GM06990 (cell line): ENCODE data around the gene PLA2G3.
"Not testable (repeated sequence)": the region's sequence is repeated elsewhere in the genome, so short reads cannot be mapped to it uniquely, and the experiment has no call there.

Source experiments
- DNase-seq: peaks from one replicate; pipeline ENCODE4 v3.0.0-alpha.2; 2011; ENCODE audit not compliant: insufficient read length; ENCODE audit errors: extremely low read depth
- H3K27me3 ChIP-seq: replicated peaks from 2 replicates; pipeline ENCODE4 v1.6.0; 2011; ENCODE audit warnings: low read length; ENCODE audit not compliant: control insufficient read depth, insufficient read depth
- H3K36me3 ChIP-seq: 2 replicates; pipeline ENCODE4 v1.5.1; 2011; ENCODE audit warnings: low read length; ENCODE audit not compliant: control insufficient read depth, insufficient read depth
- H3K4me3 ChIP-seq: replicated peaks from 2 replicates; pipeline ENCODE4 v1.5.1; 2011; ENCODE audit warnings: low read depth, mild to moderate bottlenecking, control low read depth, low read length
- CTCF ChIP-seq: IDR thresholded peaks from 2 replicates; pipeline ENCODE4 v1.5.1; 2011; ENCODE audit warnings: low read length, control low read depth, mild to moderate bottlenecking, inconsistent platforms; ENCODE audit not compliant: insufficient read depth, poor library complexity, severe bottlenecking

PLA2G3 gene

GRCh38 chr22:31097941-31098631, 42.2 kb downstream of the PLA2G3 start:
- DNase-seq, result no peak
- Histone ChIP-seq H3K27me3 (no peaks in the 10 kb centered on the region), H3K36me3 (peaks cover 2% of the 10 kb centered on the region), H3K4me3 (no peak overlapping the region)
- TF ChIP-seq CTCF, result no peak

GRCh38 chr22:31097539-31097938, 42.8 kb downstream of the PLA2G3 start:
- H3K4me3 ChIP-seq, DNase-seq, H3K36me3 ChIP-seq, H3K27me3 ChIP-seq: not testable (repeated sequence)

GRCh38 chr22:31096657-31097279, 43.5 kb downstream of the PLA2G3 start:
- no peak overlapping the region for H3K4me3 ChIP-seq
- DNase-seq, result no peak
- TF ChIP-seq CTCF, result no peak
- H3K27me3 ChIP-seq, result no peaks in the 10 kb centered on the region
- H3K36me3 ChIP-seq, result peaks cover 7% of the 10 kb centered on the region

- H3K27me3 ChIP-seq, result no peaks in the 10 kb centered on the region
- peaks cover 7% of the 10 kb centered on the region for H3K36me3 ChIP-seq
- no peak for TF ChIP-seq CTCF
- H3K4me3 ChIP-seq, result no peak overlapping the region
- DNase-seq, result no peak
Observed at GRCh38 chr22:31095637-31096249, 44.6 kb downstream of the PLA2G3 start.

- Histone ChIP-seq H3K27me3 (no peaks in the 10 kb centered on the region), H3K4me3 (no peak overlapping the region), H3K36me3 (peaks cover 7% of the 10 kb centered on the region)
- no peak for TF ChIP-seq CTCF
- DNase-seq, result no peak
Observed at GRCh38 chr22:31094741-31095140, 45.6 kb downstream of the PLA2G3 start.

- Histone ChIP-seq H3K36me3 (peaks cover 7% of the 10 kb centered on the region), H3K4me3 (no peak overlapping the region), H3K27me3 (no peaks in the 10 kb centered on the region)
- DNase-seq, result no peak
- no peak for TF ChIP-seq CTCF
Observed at GRCh38 chr22:31094021-31094551, 46.2 kb downstream of the PLA2G3 start.
